ENCODE measurements around the gene CLHC1.

DNA sequence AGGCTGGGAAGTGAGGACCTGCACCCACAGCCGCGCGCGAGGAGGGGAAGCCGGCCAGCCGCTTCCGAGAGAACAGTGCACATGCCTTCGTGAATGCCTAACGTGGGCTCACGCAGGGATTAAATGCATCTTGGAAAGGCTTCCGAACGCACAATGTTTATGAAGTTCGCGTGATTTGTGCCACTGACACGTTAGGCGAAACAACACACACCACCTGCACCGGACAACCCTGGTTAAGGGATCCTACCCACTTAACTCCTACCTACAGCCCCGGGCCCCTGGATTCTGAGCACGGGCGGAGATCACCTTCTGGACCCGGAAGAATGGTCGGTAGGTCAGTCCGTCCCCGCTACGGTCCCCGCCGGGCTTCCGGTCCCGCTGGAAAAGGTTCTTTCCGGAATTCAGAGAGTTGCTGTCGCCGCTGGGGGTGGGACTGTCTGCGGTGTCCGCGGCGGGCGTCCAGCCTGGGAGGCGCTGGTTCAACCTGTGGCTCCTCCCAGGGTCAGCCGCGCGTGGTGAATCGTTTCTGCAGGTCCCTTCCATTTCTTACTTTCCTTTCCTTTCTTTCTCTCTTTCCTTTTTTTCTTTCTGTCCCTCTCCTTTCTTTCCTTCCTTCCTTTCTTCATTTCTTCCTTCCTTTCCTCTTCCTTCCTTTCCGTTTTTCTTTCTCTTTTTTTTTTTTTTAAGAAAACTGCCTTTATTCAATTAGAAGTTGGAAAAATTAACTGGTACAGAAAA, 37.0 kb upstream of the CLHC1 start, which contains the start of gene MTIF2:
- peak; percentile 97 for TF ChIP-seq POLR2A (IDR thresholded peaks at IDR 0.05; ENCODE audit: low read depth, low read length)
- TF ChIP-seq POLR2AphosphoS5 (IDR thresholded peaks at IDR 0.05; ENCODE audit: low read depth, low read length), result peak; percentile 97
- peak; percentile 93 for TF ChIP-seq TAF1 (IDR thresholded peaks at IDR 0.05; ENCODE audit: borderline replicate concordance, low read depth, low read length)
